ENCODE data around the gene C3orf70.
A peak's percentile ranks its signal among the peaks of the same experiment; 100 is the strongest.

C3orf70 gene

DNA sequence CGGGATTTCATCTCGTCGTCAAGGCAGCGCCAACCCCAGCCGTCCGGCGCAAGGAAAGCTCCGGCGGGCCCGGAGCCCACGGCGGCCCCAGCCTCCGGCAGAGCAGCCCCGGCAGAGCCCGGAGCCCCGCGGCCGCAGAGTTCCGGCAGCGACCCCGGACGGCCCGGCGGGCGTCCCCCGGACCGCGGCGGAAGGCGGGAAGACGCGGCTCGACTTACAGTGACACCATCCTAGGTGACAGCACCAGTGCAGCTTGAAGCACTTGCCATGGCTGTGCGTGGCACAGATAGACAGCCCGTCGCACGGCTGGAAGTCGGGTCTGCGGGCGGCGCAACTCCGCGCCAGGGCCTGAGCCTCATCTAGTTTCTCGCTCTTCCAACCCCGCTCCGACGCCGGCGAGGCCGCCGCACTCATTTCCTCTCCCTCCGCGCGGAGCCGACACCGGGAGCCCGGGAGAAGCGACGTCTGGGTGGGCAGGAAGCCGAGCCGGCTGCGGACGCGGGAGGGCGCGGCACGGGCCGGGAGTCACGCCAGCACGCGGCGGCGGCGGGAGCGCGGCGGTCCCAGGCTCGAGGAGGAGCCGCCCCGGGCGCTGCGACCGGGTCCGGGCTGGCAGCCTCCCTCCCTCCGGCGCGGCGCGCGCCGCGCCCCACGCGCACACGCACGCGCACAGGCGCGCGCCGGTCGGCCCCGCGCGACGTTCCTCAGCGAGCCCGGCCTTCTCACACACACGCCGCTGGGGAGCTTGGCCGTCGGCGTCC lies at the start of gene C3orf70:
C3orf70 (minus strand) TSS at position 651 of the 761 bp plus-strand sequence; CDS start at position 414, 237 bp downstream.
- no peak for DNase-seq (ENCODE audit: low read depth)

DNA sequence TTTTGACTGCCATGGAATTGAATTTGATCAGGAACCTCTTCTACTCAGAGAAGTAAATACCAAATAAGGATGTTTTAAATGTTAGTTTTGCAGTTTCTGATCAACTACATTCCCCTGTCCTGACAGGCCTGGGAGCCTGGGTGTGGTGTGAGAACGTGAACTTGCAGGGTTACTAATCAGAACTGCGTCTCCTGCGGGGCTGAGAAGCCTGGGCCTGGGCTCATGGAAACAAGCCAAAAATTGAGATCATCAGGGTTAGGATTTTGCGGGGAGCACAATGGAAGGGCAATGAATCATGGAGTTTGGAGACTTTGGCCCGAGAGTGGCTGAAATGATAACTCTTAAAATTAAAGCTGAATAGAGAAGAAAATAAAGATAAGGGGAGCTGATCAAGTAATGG lies 47.8 kb upstream of the C3orf70 start:
- peak; percentile 56 for DNase-seq (ENCODE audit: low read depth)

- DNase-seq (ENCODE audit: low read depth) = no peak
These were observed 46.8 kb upstream of the C3orf70 start for GRCh38 chr3:185199671-185200070.

GRCh38 chr3:185199206-185199605 lies 46.3 kb upstream of the C3orf70 start:
- DNase-seq (ENCODE audit: low read depth) = peak; percentile 18

DNA sequence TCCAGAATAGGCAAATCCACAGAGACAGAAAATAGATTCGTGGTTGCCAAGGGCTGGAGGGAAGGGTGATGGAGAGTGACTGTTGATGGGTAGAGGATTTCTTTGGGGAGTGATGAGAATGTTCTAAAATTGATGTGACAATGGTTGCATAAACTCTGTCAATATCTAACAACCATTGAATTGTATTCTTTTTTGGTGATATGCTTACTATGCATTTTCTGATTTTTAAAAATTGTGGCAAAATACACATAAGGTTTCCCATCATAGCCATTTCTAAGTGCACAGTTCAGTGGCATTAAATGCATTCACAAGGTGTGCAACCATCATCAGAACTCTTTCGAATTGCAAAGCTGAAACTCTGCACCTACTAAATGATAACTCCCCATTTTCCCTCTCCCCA lies 44.2 kb upstream of the C3orf70 start:
- DNase-seq (ENCODE audit: low read depth) = no peak

- no peak for DNase-seq (ENCODE audit: low read depth)
These were observed 42.8 kb upstream of the C3orf70 start for GRCh38 chr3:185195652-185196051.

DNA sequence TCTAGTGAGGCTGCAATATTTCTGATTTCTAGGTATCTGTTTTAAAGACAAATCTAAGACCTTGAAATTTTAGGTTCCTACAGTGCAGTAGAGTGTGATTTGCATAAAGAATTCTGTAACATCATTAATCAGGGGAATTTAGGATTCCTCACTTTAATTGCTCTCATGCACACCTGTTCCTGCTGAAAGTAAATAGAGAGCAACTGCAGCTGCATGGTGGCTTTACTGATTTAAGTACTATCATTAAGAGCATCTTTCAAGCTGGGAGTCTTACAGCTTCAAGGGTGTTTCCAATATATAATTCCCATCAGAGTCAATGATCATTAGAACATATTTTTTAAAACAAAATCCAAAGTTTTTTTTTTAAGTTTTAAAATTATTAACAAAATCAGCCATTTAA lies 36.0 kb upstream of the C3orf70 start:
- no peak for DNase-seq (ENCODE audit: low read depth)

DNA sequence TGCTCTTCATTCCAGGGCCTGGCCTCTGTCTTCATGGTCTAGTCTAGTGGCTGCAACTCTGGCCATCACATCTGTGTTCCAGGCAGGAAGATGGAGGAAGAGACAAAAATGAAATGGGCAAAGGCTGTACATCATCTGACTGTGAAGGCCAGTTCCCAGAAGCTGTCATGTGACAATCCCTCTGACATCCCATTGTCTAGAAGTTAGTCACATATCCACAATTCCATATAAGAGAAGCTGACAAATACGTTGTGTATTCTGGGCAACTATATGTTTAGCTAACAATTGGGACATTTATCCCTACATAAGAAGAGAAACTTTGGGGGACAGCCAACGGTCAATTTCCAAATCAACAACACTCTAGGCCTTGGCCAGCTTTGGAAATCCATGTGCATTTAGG lies 34.5 kb upstream of the C3orf70 start:
- DNase-seq (ENCODE audit: low read depth) = no peak

GRCh38 chr3:185176750-185177359 lies 24.0 kb upstream of the C3orf70 start:
- DNase-seq (ENCODE audit: low read depth) = no peak

GRCh38 chr3:185175370-185175987 lies 22.6 kb upstream of the C3orf70 start:
- no peak for DNase-seq (ENCODE audit: low read depth)

- DNase-seq (ENCODE audit: low read depth) = no peak
These were observed 19.5 kb upstream of the C3orf70 start for GRCh38 chr3:185172086-185173049.

GRCh38 chr3:185164428-185165217 lies 11.8 kb upstream of the C3orf70 start:
- no peak for DNase-seq (ENCODE audit: low read depth)

DNA sequence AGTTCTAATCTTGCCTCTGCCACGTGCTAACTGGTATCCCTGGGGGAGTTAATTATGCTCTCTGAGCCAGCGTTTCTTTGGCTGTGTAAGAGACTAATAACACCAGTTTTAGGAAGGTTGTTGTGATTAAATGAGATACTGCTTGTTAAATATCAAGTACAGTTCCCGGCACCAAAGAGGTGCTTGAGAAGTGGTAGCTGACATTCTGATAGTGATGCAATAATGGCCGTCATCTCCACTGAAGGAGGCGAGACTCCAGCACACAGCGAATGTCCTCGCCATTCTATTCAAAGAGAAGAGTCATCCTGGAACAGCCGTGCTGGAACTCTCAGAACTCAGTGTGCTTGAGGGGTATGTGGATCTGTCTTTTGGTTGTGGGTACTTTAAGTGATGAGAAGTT lies 9.8 kb upstream of the C3orf70 start:
- DNase-seq (ENCODE audit: low read depth) = no peak

DNA sequence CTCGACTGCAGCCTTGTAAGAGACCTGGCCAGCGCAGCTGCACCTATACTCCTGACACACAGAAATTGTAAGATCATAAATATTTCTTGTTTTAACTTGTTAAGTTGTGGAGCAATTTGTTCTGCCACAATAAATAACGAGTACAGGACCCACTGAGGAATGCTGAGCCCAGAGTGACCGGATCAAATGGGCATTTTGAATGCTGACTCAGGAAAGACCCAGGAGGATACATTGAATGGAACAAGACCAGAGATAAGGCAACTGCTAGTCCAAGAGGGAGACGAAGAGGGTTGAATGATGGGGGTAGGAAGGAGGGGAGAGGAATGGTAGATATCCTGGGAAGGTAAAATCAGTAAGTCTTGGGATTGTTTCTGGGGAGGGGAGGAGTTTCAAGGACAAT lies 8.9 kb upstream of the C3orf70 start:
- no peak for DNase-seq (ENCODE audit: low read depth)

DNA sequence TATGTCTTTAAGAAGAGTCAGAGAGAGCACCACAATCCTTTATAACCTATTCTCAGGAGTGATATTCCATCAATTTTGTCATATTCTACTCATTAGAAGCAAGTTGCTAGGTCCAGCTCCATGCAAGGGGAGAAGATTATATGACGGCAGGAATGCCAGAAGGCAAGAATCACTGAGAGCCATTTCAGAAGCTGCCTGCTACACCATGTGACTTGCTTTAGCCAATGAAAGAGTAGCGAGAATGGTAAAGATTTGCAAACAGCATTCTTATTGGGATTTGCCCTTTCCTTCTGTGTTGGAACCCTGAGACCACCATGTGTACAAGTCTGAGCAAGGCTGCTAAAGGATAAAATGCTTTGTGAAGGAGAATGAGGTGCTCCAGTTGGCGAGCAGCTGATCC lies 4.5 kb upstream of the C3orf70 start:
- DNase-seq (ENCODE audit: low read depth) = no peak

- DNase-seq (ENCODE audit: low read depth) = no peak
These were observed 2.8 kb upstream of the C3orf70 start for GRCh38 chr3:185155678-185156077.

GRCh38 chr3:185153861-185154629 lies 1.2 kb upstream of the C3orf70 start:
- DNase-seq (ENCODE audit: low read depth) = no peak

DNA sequence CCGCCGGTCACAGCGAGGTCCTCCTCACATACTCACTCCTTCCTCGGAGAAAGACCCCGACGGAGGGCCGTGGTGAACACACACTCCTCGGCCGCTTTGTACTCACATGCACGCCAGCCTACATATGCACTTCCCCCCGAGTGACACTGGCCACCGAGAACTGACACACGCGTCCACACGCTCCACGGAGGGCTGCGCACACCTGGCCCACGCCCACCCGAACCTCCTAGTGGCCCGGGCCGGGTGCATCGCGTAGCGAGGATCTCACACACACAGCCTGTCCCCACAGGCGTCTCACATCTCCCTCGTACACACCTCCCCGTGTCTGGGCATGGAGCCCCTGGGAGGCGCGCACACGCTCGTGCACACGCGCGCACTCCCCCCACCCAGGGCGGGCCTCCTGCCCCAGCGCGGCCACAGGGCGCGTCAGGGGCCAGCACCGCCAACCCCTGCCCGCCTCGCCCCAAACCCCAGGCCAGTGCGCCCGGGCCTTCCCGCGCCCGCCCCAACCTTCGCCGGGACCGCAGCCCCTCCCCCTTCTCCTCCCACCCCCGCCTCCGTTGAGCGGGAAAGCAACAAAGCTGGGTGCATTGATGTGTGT lies 411 bp upstream of the C3orf70 start:
- no peak for DNase-seq (ENCODE audit: low read depth)

- DNase-seq (ENCODE audit: low read depth) = no peak
These were observed 873 bp downstream of the C3orf70 start for GRCh38 chr3:185151964-185152409.

All from GM04503 (cell line).